Measurements from ENCODE around the gene EGFR.

EGFR gene

GRCh38 chr7:55054758-55055157, 35.9 kb downstream of the EGFR start:
- TF ChIP-seq, protein P1, sequence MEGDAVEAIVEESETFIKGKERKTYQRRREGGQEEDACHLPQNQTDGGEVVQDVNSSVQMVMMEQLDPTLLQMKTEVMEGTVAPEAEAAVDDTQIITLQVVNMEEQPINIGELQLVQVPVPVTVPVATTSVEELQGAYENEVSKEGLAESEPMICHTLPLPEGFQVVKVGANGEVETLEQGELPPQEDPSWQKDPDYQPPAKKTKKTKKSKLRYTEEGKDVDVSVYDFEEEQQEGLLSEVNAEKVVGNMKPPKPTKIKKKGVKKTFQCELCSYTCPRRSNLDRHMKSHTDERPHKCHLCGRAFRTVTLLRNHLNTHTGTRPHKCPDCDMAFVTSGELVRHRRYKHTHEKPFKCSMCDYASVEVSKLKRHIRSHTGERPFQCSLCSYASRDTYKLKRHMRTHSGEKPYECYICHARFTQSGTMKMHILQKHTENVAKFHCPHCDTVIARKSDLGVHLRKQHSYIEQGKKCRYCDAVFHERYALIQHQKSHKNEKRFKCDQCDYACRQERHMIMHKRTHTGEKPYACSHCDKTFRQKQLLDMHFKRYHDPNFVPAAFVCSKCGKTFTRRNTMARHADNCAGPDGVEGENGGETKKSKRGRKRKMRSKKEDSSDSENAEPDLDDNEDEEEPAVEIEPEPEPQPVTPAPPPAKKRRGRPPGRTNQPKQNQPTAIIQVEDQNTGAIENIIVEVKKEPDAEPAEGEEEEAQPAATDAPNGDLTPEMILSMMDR (IDR thresholded peaks at IDR 0.05; ENCODE audit: insufficient read depth, low read length, missing control alignments), result no peak
- ChIA-PET POLR2A (interaction anchor here (1.2 kb wide), 1 partner anchor 32 kb away, joined by 3 read pairs; no protein-coding TSS in a partner anchor), CTCF (interaction anchor here (1.1 to 7.4 kb wide), 3 partner anchors 199 to 281 kb away, joined by 3 to 150 read pairs (median 5); no protein-coding TSS in a partner anchor)
- no peak for DNase-seq (ENCODE audit: low read depth, low spot score)
- H3K4me3 ChIP-seq (ENCODE audit: low read depth, low read length), result no peak overlapping the region

GRCh38 chr7:55055479-55055878, 36.7 kb downstream of the EGFR start:
- POLR2A ChIA-PET, result no interaction called here
- DNase-seq (ENCODE audit: low read depth, low spot score), result no peak
- no peak overlapping the region for H3K4me3 ChIP-seq (ENCODE audit: low read depth, low read length)
- CTCF ChIA-PET, result interaction anchor here (1.1 kb wide), 1 partner anchor 282 kb away, joined by 3 read pairs; no protein-coding TSS in a partner anchor
- TF ChIP-seq, protein P1 (IDR thresholded peaks at IDR 0.05; ENCODE audit: insufficient read depth, low read length, missing control alignments), result no peak

- no peak for DNase-seq (ENCODE audit: low read depth, low spot score)
- TF ChIP-seq, protein P1 (IDR thresholded peaks at IDR 0.05; ENCODE audit: insufficient read depth, low read length, missing control alignments), result no peak
- no peak overlapping the region for H3K4me3 ChIP-seq (ENCODE audit: low read depth, low read length)
- CTCF ChIA-PET, result interaction anchor here (1.6 to 2.7 kb wide), 2 partner anchors 199 to 282 kb away, joined by 6 to 16 read pairs; no protein-coding TSS in a partner anchor
- POLR2A ChIA-PET, result no interaction called here
These were observed 37.3 kb downstream of the EGFR start for GRCh38 chr7:55056068-55056467.

DNA sequence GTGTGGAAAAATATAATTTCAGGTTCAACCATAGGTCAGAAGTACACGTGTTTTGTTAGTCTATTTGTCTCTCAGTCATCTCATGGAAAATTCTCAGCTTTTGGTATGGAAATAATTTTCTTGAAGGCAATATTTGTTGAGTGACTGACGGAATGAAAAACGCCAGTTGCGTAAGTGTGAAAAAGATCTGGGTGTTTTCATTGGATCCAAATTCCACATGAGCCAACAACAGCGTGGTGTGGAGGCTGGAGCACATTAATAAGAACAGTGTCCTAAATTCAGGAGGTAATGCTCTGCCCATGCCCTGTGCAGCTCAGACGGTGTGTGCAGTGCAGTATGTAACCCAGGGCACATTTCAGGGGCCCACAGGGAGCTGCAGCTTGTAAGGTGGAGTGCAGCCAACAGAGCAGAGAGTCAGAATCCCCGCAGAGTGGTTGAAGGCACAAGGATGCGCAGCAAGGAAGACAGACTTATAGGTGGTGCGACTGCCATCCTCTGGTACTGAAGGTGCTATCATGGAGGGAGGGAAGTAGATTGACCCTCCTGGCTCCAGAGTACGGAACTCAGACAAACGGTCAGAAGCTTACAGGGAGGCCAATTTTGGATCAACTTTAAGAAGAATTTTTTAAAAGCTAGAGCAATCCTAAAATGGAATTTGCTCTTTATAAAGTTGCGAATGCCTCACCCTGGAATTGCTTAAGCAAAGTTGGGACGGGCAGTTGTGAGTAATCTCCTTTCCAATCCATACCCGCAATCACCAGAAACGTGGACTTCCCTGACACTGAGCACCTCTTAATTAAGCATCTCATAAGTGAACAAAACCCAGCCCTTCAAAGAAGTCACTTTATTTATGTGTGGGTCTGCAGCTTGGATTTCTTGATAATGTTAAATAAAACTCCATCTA, 38.0 kb downstream of the EGFR start:
- no peak overlapping the region for H3K4me3 ChIP-seq (ENCODE audit: low read depth, low read length)
- POLR2A ChIA-PET, result no interaction called here
- no peak for DNase-seq (ENCODE audit: low read depth, low spot score)

DNA sequence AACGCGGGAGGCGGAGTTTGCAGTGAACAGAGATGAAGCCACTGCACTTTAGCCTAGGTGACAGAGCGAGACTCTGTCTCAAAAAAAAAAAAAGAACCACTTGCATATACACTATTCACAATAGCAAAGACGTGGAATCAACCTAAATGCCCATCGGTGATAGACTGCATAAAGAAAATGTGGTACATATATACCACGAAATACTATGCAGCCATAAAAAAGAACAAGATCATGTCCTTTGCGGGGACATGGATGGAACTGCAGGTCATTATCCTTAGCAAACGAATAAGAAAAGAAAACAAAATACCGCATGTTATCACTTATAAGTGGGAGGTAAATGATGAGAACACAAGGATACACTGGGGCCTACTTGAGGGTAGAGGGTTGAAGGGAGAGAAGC, 39.5 kb downstream of the EGFR start:
- no peak overlapping the region for H3K4me3 ChIP-seq (ENCODE audit: low read depth, low read length)
- POLR2A ChIA-PET, result no interaction called here
- no peak for DNase-seq (ENCODE audit: low read depth, low spot score)
- TF ChIP-seq, protein P1 (IDR thresholded peaks at IDR 0.05; ENCODE audit: insufficient read depth, low read length, missing control alignments), result no peak
- CTCF ChIA-PET, result interaction anchor here (2.7 kb wide), 1 partner anchor 197 kb away, joined by 16 read pairs; no protein-coding TSS in a partner anchor

More for the DNA sequence above, 38.0 kb downstream of the EGFR start:
- CTCF ChIA-PET, result interaction anchor here (1.2 to 2.7 kb wide), 3 partner anchors 77 to 283 kb away, joined by 3 to 16 read pairs (median 6); no protein-coding TSS in a partner anchor
- TF ChIP-seq, protein P1 (IDR thresholded peaks at IDR 0.05; ENCODE audit: insufficient read depth, low read length, missing control alignments), result no peak

GRCh38 chr7:55059021-55059420, 40.2 kb downstream of the EGFR start:
- TF ChIP-seq, protein P1 (IDR thresholded peaks at IDR 0.05; ENCODE audit: insufficient read depth, low read length, missing control alignments), result no peak
- no peak overlapping the region for H3K4me3 ChIP-seq (ENCODE audit: low read depth, low read length)
- DNase-seq (ENCODE audit: low read depth, low spot score), result no peak
- ChIA-PET CTCF (no interaction called here), POLR2A (no interaction called here)
